HepG2 (cell line): Measurements from ENCODE around the gene DBN1. TPM values are rescaled to one million over a fixed set of nuclear protein-coding genes. Genes with fewer than 3 reads are reported as not detected.

Experiments used
- ARID4A ChIP-seq: sonication (generic); formaldehyde crosslinking; IDR thresholded peaks from 2 replicates; pipeline ENCODE4 v1.5.0; 2020; ENCODE audit warnings: mild to moderate bottlenecking, missing genetic modification reagents, borderline replicate concordance
- KLF6 ChIP-seq: IDR thresholded peaks from 2 replicates; pipeline ENCODE4 v1.8.0; 2016; ENCODE audit warnings: missing biosample characterization, missing genetic modification reagents
- MXD1 ChIP-seq: sonication (generic); formaldehyde crosslinking; IDR thresholded peaks from 2 replicates; pipeline ENCODE4 v1.4.0; 2020; ENCODE audit warnings: mild to moderate bottlenecking, missing genetic modification reagents
- MYC ChIP-seq: sonication (generic); formaldehyde crosslinking; IDR thresholded peaks from 2 replicates; pipeline ENCODE4 v1.9.0; 2021; ENCODE audit warnings: missing genetic modification reagents, borderline replicate concordance
- PHF20 ChIP-seq: sonication (generic); formaldehyde crosslinking; IDR thresholded peaks from 2 replicates; pipeline ENCODE4 v1.5.0; 2020; ENCODE audit warnings: mild to moderate bottlenecking, missing genetic modification reagents
- RARA ChIP-seq: IDR thresholded peaks from 2 replicates; pipeline ENCODE4 v1.6.1; 2016; ENCODE audit warnings: missing genetic modification reagents, missing compliant biosample characterization
- THAP8 ChIP-seq: sonication (generic); formaldehyde crosslinking; IDR thresholded peaks from 2 replicates; pipeline ENCODE4 v1.5.1; 2020; ENCODE audit warnings: missing genetic modification reagents, mild to moderate bottlenecking, borderline replicate concordance
- ZBTB42 ChIP-seq: sonication (generic); formaldehyde crosslinking; IDR thresholded peaks from 2 replicates; pipeline ENCODE4 v1.5.0; 2020; ENCODE audit warnings: mild to moderate bottlenecking, missing genetic modification reagents
- ZFP1 ChIP-seq: IDR thresholded peaks from 2 replicates; pipeline ENCODE4 v1.6.1; 2016
- ZHX1 ChIP-seq: sonication (generic); formaldehyde crosslinking; IDR thresholded peaks from 2 replicates; pipeline ENCODE4 v1.8.1; 2022; ENCODE audit warnings: low read depth, mild to moderate bottlenecking, missing genetic modification reagents
- ZNF12 ChIP-seq: sonication (generic); formaldehyde crosslinking; IDR thresholded peaks from 2 replicates; pipeline ENCODE4 v1.5.0; 2020; ENCODE audit warnings: missing genetic modification reagents
- ZNF136 ChIP-seq: sonication (generic); formaldehyde crosslinking; IDR thresholded peaks from 2 replicates; pipeline ENCODE4 v1.8.1; 2022; ENCODE audit warnings: low read depth, mild to moderate bottlenecking, moderate library complexity, missing genetic modification reagents
- ZNF256 ChIP-seq: sonication (generic); formaldehyde crosslinking; conservative IDR thresholded peaks from 2 replicates; pipeline ENCODE4 v1.4.0; 2020; ENCODE audit warnings: missing genetic modification reagents
- ZNF263 ChIP-seq: sonication (generic); formaldehyde crosslinking; IDR thresholded peaks from 2 replicates; pipeline ENCODE4 v1.4.0; 2020; ENCODE audit warnings: missing genetic modification reagents
- ZNF431 ChIP-seq: sonication (generic); formaldehyde crosslinking; IDR thresholded peaks from 2 replicates; pipeline ENCODE4 v1.9.0; 2022; ENCODE audit warnings: missing genetic modification reagents, low read depth, mild to moderate bottlenecking, borderline replicate concordance
- polyA plus RNA-seq, 8 experiments: library from polyadenylated mRNA; depleted of rRNA in 3 of 8; stranded (reverse) in 7 of 8; unstranded in 1 of 8; fragments of >200 nt; fragmentation: Illumina TruSeq in 4 of 8; extraction: Trizol in 4 of 8; gene quantifications; 2 replicates each; pipeline versions ENCODE4 v1.2.1 to v1.2.3, GENCODE V29; 2011 to 2016; ENCODE audit warnings: low read depth in 4 of 8, missing spikeins in 1 of 8, mixed read lengths in 1 of 8; ENCODE audit not compliant: insufficient read depth in 1 of 8
- total RNA-seq, 5 experiments: library from RNA; depleted of rRNA; stranded (reverse); fragments of >200 nt; fragmentation: Illumina TruSeq; extraction: Trizol; gene quantifications; 2 replicates each; pipeline ENCODE4 v1.2.3, GENCODE V29; 2016; ENCODE audit warnings: low read depth in 1 of 5
- TF ChIP-seq, protein P1 (sequence below): IDR thresholded peaks from 2 replicates; pipeline ENCODE4 v1.6.1; 2016; ENCODE audit warnings: mild to moderate bottlenecking
- TF ChIP-seq, protein P2 (sequence below): IDR thresholded peaks from 2 replicates; pipeline ENCODE4 v1.6.1; 2016

DBN1 gene
- total and polyA plus RNA-seq, 2 of the 13 experiments (the other 11 are each of a cell fraction or from before 2014, with no cell fraction given) = 27.0 to 37.3 TPM

- TF ChIP-seq RARA (CRISPR knock-in tag) (peak; percentile 34; the same call in 1 of the 2 replicates), ZNF431 (CRISPR knock-in tag) (no peak), MXD1 (CRISPR knock-in tag) (peak; percentile 44; the same call in 1 of the 2 replicates), KLF6 (CRISPR knock-in tag) (0 out of 2 replicates have a peak, but pooled peaks have one; percentile 68), ZNF12 (CRISPR knock-in tag) (0 out of 2 replicates have a peak, but pooled peaks have one; percentile 27), ARID4A (CRISPR knock-in tag) (peak; percentile 76), PHF20 (CRISPR knock-in tag) (peak; percentile 35; the same call in 1 of the 2 replicates), MYC (CRISPR knock-in tag) (peak; percentile 63), ZBTB42 (CRISPR knock-in tag) (no peak), ZHX1 (CRISPR knock-in tag) (no peak), ZFP1 (0 out of 2 replicates have a peak, but pooled peaks have one; percentile 37), THAP8 (CRISPR knock-in tag) (no peak), ZNF256 (CRISPR knock-in tag) (0 out of 2 replicates have a peak, but pooled peaks have one; percentile 64), ZNF263 (peak; percentile 48; the same call in 1 of the 2 replicates), ZNF136 (CRISPR knock-in tag) (0 out of 2 replicates have a peak, but pooled peaks have one; percentile 53)
- TF ChIP-seq, protein P1, sequence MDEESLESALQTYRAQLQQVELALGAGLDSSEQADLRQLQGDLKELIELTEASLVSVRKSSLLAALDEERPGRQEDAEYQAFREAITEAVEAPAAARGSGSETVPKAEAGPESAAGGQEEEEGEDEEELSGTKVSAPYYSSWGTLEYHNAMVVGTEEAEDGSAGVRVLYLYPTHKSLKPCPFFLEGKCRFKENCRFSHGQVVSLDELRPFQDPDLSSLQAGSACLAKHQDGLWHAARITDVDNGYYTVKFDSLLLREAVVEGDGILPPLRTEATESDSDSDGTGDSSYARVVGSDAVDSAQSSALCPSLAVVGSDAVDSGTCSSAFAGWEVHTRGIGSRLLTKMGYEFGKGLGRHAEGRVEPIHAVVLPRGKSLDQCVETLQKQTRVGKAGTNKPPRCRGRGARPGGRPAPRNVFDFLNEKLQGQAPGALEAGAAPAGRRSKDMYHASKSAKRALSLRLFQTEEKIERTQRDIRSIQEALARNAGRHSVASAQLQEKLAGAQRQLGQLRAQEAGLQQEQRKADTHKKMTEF = peak; percentile 66; the same call in 1 of the 2 replicates
- TF ChIP-seq, protein P2, sequence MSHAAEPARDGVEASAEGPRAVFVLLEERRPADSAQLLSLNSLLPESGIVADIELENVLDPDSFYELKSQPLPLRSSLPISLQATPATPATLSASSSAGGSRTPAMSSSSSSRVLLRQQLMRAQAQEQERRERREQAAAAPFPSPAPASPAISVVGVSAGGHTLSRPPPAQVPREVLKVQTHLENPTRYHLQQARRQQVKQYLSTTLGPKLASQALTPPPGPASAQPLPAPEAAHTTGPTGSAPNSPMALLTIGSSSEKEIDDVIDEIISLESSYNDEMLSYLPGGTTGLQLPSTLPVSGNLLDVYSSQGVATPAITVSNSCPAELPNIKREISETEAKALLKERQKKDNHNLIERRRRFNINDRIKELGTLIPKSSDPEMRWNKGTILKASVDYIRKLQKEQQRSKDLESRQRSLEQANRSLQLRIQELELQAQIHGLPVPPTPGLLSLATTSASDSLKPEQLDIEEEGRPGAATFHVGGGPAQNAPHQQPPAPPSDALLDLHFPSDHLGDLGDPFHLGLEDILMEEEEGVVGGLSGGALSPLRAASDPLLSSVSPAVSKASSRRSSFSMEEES = 0 out of 2 replicates have a peak, but pooled peaks have one; percentile 25
These were observed 47.5 kb downstream of the DBN1 start (continued) for GRCh38 chr5:177425801-177426565.
